SK-N-MC (cell line): ENCODE results near the gene BRD9.

Experiments used
- DNase-seq: peaks from one replicate; pipeline ENCODE4 v3.0.0-alpha.2; 2011; ENCODE audit warnings: low read depth, low spot score
- H3K27ac ChIP-seq: fragments of 200-600 bp; sonication (generic); 2 replicates; pipeline ENCODE4 v1.5.1; 2016; ENCODE audit warnings: mixed run types
- H3K36me3 ChIP-seq: fragments of 200-600 bp; sonication (generic); 2 replicates; pipeline ENCODE4 v1.6.1; 2017; ENCODE audit warnings: antibody characterized with exemption, low read length, mixed read lengths; ENCODE audit not compliant: insufficient read depth
- H3K4me3 ChIP-seq: fragments of 200-600 bp; sonication (generic); 2 replicates; pipeline ENCODE4 v1.5.1; 2016
- H3K9ac ChIP-seq: fragments of 200-600 bp; sonication (generic); 2 replicates; pipeline ENCODE4 v1.8.0; 2017; ENCODE audit warnings: mixed run types, mixed read lengths; ENCODE audit not compliant: insufficient read length
- H3K9me3 ChIP-seq: fragments of 200-600 bp; sonication (generic); 2 replicates; pipeline ENCODE4 v1.6.1; 2017; ENCODE audit warnings: low read depth, mild to moderate bottlenecking, antibody characterized with exemption, low read length, moderate library complexity, mixed read lengths
- EZH2 ChIP-seq: fragments of 200-600 bp; sonication (generic); IDR thresholded peaks from one replicate; pipeline ENCODE4 v1.6.1; 2017; ENCODE audit warnings: antibody characterized with exemption
- FOXP2 ChIP-seq: optimal IDR thresholded peaks from 2 replicates; pipeline ENCODE3; 2011; ENCODE audit warnings: mild to moderate bottlenecking, moderate library complexity; ENCODE audit not compliant: insufficient read depth; ENCODE audit errors: extremely low read length, control extremely low read depth
- POLR2AphosphoS5 ChIP-seq: IDR thresholded peaks from 2 replicates; pipeline ENCODE4 v1.6.1; 2012; ENCODE audit warnings: mild to moderate bottlenecking, low read depth, low read length, borderline replicate concordance

BRD9 gene

DNA sequence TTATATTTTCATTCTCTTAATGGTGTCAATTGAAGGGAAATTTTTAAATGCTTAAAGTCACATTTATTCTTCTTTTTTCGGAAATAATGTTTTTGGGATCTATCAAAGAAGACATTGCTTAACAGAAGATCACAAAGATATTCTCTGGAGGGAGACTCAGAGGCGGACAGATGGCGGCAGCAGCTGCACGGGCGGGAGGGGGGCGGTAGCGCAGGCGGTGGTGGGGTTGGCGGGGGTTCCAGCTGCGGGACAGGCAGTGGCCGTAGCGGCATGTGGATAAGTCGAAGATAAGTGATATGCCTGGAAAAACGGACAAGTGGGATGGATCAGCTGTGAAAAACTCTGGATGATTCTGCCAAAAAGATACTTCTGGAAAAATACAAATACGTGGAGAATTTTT lies 76.4 kb downstream of the BRD9 start:
- no peak for DNase-seq
- no peaks in the 10 kb centered on the region for H3K9me3 ChIP-seq
- no peak overlapping the region for H3K9ac ChIP-seq
- H3K4me3 ChIP-seq = no peak overlapping the region
- no peak overlapping the region for H3K27ac ChIP-seq
- no peaks in the 10 kb centered on the region for H3K36me3 ChIP-seq
- TF ChIP-seq EZH2 (no peak), FOXP2 (no peak), POLR2AphosphoS5 (no peak)

DNA sequence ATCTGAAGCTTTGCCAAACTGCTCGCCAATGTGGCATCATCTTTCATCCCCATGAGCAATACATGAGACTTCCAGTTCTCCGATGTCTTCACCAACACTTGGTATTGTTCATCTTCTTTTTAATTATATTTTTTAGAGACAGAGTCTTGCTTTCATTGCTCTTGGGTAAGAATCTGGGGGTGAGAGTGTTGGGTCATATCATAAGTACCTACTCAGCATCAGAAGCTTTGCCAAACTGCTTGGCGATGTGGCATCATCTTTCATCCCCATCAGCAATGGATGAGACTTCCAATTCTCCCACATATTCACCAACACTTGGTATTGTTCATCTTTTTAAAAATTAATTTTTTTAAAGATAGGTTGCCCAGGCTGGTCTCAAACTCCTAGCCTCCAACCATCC lies 77.2 kb downstream of the BRD9 start:
- Histone ChIP-seq H3K4me3 (no peak overlapping the region), H3K27ac (no peak overlapping the region), H3K36me3 (no peaks in the 10 kb centered on the region), H3K9me3 (no peaks in the 10 kb centered on the region), H3K9ac (no peak overlapping the region)
- DNase-seq = no peak
- no peak for TF ChIP-seq POLR2AphosphoS5
- TF ChIP-seq EZH2 = no peak
- TF ChIP-seq FOXP2 = no peak
